H4 (cell line): Measurements from ENCODE around the gene ZDHHC20. TPM values are rescaled to one million over a fixed set of nuclear protein-coding genes. Genes with fewer than 3 reads are reported as not detected.
"Not testable (repeated sequence)": the region's sequence is repeated elsewhere in the genome, so short reads cannot be mapped to it uniquely, and the experiment has no call there.

Experiments used
- DNase-seq: peaks from one replicate; pipeline ENCODE4 v3.0.0-alpha.2; 2015; ENCODE audit warnings: low spot score
- total RNA-seq: library from RNA; depleted of rRNA; stranded (reverse); fragments of >200 nt; shearing (Covaris generic); gene quantifications from 2 replicates; pipeline ENCODE4 v1.2.3, GENCODE V29; 2014

Gene ZDHHC20
- total RNA-seq, 1 experiment from 2014 or later: 48.2 TPM

DNA sequence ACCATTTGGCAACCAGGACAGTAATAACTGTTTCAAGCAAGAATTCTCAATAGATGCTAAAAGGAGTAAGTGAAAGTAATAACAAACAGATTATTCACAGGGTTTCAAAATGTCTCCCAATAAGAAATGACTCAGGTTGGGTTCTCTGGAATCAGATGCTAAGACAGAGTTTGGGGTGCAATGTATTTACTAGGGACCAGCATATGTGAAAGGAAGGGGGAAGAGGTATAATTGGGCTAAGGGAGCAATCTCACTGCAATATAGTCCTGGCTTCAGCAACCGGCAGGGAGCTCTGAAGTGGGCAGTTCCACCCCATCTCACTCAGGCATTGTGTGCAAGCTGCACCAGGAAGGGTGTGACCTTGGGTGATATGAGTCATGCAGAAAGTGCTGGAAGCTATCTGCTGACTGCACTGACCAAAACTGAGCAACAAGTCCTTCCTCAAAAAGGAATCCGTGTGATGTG lies 23.4 kb downstream of the ZDHHC20 start:
- peak; percentile 66 for DNase-seq

DNA sequence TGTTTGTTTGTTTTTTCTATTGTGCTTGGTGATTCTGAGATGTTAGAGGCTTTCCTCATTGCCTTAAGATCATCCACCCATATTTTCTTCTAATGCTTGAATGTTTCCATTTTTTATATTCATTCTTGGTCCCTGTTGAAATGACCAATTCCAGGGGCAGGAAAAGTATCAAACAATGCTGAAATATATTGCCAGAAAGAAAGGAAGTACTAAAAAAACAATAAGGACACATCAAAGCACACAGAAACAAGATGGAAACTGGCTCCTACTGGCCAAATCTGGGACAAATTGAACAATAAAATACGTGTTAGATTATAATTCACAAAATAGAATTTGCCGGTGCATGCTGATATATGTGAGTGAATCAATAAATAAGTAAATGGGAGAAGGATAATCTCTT lies 23.9 kb downstream of the ZDHHC20 start:
- DNase-seq: no peak

DNA sequence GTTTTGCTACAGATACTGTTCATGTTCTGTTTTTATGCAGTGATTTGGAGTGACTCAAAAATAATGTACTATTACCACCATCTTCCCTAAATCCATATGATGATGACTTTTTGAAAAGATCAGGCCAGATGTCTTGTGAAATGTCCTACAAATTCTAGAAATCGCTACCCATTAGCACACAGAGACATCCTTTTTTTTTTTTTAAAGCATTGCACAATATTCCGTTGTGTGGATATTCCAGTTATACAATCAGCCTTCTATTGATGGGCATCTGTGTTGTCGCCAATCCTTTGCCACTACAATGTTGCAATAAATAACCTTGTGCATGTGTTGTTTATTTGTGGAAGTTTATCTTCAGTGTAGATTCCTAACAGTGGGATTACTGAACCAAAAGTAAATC lies 24.5 kb downstream of the ZDHHC20 start:
- DNase-seq: no peak

DNA sequence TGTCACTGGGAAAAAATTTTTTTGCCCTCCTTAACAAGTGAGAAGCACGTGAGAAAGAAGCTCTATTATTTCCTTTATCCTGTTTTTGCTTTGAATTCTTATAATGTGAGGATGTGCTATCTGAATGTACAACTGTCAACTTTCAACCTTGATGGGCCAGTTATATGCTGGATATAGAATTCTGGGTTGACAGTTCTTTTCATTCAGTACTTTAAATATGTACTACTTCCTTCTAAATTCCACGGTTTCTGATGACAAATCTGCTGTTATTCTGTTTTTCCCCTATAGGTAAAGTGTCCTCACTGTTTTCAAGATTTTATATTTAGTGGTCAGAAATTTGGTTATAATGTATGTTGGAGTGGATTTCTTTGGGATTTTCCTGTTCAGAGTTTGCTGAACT lies 29.9 kb downstream of the ZDHHC20 start:
- no peak for DNase-seq

DNA sequence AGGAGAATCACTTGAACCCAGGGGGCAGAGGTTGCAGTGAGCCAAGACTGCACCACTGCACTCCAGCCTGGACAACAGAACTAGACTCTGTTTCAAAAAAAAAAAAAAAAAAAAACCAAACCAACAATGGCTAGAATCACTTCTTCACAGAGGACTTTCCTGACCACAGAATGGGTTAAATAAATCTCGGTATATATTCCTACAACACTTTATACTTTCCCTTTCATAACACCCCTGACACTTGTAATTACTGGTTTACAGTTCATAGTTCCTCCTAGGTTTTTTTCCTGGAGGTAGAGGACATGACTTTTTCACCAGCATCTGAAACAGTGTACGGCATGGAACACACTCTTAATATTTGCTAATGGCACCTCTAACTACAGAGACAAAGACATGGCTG lies 31.4 kb downstream of the ZDHHC20 start:
- no peak for DNase-seq

DNA sequence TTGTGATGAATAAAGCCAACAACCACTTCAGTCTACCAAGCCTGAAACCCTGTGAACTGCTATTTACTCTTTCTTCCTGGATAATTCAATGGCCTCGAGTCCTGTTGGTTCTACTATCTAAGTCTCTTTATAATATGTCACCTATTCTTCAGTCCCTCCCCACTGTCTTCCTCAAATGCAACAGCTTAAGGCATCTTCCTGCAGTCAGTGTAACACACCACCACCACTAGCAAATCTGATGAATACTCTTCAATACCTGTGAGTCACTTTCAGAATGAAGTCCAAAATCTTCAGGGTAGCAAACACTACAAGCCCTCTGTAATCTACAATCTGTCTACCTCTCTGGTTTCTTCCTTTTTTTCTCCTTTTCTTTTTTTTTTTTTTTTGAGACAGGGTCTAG lies 32.9 kb downstream of the ZDHHC20 start:
- DNase-seq: no peak

DNA sequence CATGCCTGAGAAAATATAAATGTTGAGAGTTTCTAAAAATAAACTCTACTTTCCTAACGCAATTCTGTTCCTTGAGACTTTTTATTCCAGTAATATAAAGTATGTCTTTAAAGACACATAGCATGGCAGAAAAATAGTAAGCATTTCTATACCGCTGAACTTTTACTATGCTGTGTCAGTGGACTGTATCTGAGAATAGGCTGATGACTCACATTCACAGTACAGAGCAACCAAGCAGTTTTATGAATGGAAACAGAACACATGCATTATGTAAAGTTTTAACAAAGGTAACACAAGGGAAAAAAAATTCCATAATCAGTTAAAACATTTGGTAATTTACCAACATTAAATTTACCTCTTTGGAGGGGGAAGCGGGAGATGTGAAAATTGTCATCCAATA lies 38.4 kb downstream of the ZDHHC20 start:
- DNase-seq: peak; percentile 6

DNA sequence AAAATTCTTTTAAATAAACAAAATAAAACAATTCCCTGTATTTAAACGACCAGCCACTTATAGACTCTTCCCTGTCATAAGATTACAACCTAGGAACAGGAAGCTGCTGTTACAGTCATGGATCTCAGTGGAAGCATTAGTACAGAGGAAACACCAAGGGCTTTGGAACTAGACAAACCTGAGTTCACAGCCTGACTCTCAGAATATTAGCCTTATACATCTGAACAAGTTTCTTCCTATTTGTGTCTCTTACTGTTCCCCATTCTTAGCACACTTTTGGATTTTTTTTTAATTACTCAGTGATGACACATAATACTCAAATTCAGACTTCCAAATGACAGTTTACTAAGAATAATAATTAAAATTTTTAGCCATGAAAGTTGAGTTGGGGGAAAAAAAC lies 46.1 kb downstream of the ZDHHC20 start:
- DNase-seq: no peak

DNA sequence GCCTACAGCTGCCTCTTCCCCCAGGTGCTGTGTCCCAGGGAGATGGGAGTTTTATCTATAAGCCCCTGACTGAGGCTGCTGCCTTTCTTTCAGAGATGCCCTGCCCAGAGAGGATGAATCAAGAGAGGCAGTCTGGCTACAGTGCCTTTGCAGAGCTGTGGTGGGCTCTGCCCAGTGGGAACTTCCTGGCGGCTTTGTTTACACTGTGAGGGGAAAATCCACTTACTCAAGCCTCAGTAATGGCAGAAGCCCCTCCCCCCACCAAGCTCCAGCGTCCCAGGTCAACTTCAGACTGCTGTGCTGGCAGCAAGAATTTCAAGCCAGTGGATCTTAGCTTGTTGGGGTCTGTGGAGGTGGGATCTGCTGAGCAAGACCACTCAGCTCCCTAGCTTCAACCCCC lies 48.6 kb downstream of the ZDHHC20 start:
- not testable (repeated sequence) for DNase-seq

DNA sequence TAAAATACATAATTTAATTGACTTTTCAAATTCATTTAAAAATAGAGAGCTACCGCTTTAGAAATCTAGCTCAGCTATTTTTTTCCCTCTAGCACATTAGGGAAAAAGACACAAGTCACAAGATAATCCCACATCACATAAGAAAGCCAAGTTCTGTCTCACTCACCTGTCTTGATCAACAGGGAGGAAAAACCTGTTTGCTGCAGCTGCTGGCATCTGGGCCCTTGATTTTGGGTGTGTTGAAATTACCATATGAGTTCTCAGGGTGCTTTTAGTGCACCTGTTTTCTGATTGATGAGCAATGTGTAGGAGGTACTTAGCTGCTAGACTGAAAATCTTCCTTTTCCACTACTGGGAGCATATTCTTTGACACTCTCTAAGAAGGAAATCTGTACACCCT lies 53.8 kb downstream of the ZDHHC20 start:
- DNase-seq: no peak

DNA sequence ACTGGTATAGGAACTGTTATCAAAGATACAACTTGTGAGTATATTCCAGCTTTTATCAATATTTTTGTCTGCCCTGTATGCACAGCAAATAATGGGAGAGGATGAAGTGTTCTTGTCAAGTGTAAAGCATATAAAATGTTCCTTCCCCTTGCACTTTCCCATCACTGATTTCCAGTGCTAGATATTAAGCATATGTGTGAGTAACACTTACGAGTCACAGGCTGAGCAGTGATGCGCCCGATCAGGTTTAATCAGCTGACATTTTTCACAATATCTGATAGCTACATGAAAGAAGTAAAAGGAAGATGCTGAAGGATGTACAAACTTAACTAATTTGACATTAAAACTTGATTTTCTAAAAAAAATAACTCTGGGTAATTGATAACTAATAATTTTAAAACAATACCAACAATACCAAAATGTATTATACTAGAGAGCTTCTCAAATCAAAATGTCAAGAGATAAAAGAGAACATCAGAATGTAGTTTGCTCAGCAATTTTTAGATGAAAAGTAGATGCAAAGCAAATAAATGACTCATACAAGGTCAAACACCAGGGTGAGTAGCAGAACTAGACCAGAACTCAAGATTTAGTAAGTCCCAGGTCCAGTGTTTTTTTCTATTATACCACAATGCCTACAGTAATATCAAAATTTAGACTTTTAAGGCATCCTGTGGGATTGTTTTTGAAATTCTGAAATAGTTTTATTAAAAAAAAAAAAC lies 56.4 kb downstream of the ZDHHC20 start:
- no peak for DNase-seq

DNA sequence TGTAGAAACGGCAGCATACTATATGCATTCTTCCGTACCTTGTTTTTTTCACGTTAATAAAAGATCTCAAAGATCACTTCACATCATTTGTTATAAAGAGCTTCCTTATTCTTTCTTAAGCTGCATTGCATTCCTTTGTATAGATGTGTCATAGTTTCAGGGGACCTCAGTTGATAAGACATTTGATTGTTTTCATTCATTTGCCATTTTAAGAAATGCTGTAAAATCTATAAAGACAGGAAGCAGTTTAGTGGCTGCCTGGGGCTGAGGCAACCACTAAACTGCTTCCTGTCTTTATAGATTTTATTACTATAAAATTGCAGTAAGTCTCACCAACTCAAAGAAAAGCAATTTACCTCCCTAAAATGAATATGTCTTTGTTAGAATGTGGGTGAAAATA lies 59.4 kb downstream of the ZDHHC20 start:
- peak; percentile 5 for DNase-seq

DNA sequence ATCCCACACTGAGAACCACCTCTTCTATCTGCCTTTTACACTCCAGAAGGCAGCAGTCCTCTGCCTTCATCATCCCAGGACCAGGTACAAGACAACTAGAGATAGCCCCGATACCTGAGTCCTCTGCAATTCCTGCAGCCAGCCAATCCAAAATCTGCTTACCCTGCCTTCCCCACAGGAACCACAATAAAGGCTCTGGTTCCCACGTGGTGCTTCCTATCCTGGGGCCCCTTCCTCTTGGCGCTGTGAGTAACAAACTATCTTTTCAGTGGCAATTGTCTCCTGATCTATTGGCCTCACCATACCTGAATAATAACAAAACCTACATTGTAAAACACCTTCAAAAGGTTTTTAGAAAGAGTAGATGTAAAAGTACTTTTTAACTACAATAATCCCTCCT lies 63.1 kb downstream of the ZDHHC20 start:
- DNase-seq: no peak

DNA sequence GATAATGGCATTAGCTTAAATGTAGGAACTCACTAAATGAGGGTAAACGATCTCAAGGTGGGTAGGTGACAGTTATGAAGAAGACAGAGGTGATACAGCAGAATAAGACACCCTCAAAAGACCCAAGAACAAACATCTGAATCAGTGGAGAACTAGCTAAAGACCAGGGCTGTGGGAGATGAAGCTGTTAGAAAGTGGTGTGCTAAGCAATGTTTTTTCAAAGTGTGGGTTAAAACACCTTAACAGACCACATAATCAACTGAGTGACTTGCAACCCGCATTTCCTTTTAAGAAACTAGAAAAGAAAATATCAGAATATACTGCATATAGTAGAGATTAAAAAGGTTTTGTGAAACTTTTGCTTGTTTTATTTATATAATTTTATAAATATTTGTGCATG lies 70.0 kb downstream of the ZDHHC20 start:
- no peak for DNase-seq

DNA sequence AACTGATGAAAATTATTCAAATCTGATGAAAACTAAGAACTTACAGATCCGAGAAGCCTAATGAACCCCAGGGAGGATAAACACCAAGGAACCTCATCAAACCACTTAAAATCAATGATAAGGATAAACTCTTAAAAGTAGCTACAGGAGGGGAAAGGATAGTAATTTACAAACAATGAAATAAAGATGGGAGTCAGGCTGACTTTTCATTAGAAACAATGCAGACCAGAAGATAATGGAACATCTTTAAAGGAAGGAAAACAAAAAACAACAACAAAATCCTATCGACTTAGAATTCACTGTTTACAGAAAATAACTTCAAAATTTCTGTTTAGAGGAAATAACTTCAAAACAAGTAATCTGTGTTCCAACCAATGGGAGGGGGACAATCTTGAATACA lies 73.4 kb downstream of the ZDHHC20 start:
- no peak for DNase-seq

DNA sequence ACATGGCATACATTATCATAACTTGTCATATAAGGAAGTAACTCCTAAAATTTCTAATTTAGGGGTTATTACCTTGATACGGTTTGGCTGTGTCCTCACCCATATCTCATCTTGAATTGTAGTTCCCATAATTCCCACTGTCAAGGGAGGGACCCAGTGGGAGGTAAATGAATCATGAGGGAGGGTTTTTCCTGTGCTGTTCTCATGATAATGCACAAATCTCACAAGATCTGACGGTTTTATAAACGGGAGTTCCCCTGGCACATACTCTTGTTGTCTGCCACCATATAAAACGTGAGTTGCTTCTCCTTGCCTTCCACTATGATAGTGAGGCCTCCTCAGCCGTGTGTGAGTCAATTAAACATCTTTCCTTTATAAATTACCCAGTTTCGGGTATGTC lies 76.0 kb downstream of the ZDHHC20 start:
- DNase-seq: no peak

DNA sequence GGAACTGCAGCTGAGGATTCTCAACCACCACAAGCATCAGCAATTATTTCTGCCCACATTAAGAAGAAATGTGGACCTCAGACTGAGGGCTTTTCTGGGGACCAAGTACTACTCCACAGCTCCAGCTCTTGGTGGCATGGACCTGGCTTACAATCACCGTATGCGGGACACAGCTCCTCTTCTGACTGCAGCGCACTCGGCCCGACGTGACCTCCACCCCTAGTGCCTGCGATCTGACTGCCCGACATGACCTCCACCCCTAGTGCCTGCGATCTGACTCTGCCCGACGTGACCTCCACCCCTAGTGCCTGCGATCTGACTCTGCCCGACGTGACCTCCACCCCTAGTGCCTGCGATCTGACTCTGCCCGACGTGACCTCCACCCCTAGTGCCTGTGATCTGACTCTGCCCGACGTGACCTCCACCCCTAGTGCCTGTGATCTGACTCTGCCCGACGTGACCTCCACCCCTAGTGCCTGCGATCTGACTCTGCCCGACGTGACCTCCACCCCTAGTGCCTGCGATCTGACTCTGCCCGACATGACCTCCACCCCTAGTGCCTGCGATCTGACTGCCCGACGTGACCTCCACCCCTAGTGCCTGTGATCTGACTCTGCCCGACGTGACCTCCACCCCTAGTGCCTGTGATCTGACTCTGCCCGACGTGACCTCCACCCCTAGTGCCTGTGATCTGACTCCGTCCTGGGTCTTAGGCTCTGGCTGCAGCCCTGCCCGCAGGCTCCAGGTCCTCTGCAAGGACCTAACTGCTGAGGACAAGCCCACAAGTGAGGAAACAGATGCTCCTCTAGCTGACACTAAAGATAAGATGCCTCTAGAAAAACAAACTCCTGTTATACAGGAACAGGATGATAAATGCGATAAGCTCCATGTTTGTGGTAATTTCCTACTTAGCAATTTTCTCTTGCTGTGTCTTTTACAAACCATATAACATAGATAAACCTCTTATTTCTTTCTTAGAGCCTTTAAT lies 81.8 kb downstream of the ZDHHC20 start:
- DNase-seq: not testable (repeated sequence)

DNA sequence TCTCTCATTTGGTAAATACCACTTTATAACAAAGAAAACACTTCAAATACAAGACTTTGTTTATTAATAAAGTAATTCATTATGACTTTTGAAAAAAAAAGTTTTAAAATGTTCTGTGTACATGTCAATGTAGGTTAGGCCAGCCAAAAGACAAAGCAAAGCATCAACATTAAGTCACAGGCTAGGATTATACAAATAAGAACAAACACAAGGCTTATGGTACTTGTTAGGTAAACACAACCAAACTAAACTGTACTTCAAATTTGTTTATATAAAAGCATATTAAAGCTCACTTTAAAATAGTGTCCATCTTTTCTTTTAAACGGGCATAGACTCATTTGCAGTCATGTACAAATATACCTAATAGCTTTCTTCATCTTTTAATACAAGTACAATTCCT lies 86.6 kb downstream of the ZDHHC20 start:
- DNase-seq: no peak

DNA sequence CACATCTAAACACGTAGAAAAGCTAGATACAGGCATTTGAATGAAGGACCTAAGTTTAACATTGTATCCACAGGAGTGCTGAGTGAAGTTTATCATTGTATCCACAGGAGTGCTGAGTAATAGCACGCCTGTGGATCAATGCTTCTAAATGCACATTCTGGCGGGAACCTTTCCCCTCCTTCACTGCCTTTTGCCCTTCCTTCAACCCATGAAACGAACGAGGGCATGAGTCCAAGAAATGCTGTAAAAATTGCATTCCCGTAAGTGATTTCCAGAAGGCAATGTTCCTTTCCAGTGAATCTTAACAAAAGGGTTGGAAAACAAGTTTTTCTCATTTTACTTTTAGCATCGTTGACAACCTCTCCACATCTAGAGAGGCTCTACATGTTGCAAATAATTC lies 88.1 kb downstream of the ZDHHC20 start:
- no peak for DNase-seq

DNA sequence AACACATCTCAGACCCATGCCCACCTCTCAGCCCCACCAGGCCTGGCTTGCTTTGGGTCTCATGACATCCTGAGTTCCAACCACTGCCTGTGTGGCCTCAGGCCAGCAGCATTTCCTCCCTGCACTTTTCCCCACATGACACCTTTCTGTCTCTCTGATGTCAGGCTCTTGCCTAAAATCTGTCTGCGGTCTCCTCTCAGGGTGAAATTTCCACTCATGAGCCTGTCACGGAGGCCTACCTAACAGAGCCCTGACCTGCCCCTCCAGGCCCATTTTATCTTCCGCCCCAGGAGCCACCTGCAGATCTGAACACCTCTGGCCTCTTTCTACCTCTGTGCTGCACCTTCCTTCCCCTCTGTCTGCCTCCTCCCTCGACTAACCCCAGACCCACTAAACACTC lies 93.5 kb downstream of the ZDHHC20 start:
- DNase-seq: no peak

DNA sequence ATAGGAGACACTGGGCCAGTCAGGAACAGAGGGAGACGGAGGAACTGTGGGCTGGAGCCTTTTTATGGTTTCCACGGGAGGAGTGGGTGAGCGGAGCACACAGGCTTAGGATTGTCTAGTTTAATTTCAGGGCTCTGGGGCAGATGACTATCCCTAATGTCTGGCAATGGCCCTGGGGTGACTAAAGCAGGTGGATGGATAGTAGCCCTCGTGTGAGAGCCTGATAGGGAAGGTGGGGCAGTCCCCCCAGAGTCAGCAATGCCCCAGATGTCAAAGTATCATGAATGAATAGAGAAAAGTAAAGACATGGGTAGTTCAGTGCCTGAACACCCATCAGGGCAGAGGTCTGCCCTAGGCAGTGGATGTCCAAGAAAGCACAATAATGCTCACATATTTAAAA lies 94.2 kb downstream of the ZDHHC20 start:
- no peak for DNase-seq

DNA sequence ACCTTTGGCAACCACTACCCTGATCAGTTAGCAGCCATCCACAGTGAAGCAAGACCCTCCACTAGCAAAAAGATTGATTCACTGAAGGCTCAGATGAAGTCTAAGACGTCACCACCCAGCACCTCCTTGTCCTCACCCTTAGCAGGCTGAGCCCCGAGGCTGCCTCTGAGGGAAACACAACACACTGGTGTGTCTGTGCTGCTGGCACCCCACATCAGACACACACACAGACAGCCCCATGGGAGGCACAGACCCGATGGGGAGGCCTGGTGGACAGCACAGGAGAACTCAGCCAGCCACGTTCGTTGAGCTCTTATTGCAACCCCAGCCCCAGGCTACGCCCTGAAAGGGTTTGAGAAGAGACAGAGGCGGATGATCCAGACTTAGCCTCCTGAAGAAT lies 94.7 kb downstream of the ZDHHC20 start:
- no peak for DNase-seq

DNA sequence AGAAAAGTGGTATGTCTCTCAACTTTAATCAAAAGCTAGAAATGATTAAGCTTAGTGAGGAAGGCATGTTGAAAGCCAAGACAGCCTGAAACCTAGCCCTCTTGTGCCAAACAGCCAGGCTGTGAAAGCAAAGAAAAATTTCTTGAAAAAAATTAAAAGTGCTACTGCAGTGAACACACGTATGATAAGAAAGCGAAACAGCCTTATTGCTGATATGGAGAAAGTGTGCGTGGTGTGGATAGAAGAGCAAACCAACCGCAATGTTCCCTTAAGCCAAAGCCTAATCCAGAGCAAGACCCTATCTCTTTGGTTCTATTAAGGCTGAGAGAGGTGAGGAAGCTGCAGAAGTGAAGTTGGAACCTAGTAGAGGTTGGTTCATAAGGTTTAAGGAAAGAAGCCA lies 96.4 kb downstream of the ZDHHC20 start:
- no peak for DNase-seq
